ENCODE data around the gene PALLD. TPM values are rescaled to one million over a fixed set of nuclear protein-coding genes. Genes with fewer than 3 reads are reported as not detected.

PALLD gene
- total RNA-seq, 2 experiments from 2014 or later: 0.49 to 0.78 TPM

DNA sequence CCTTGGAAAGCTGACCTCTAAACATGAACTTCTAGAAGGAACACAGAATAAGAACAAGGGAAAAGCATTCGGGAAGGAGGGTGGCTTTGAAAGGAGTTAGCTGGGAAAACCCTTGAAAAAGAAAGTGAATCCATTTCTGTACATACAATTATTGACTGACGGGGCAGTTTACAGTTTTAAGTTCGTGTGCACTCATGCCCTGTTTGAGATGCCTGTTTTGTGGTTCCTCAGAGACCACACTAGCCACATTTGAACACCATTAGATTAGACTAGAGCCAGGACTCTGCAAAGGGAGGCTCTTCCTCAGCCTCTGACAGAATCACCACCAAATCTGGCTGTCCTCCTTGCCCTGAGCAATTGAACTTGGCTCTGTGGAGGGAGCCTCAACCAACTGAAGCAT lies 158.3 kb downstream of the PALLD start:
- Histone ChIP-seq H3K27me3 (ENCODE audit: control insufficient read depth in 1 of 2, insufficient read depth in 2 of 2, low read length in 2 of 2) (peaks cover 2 to 5% of the 10 kb centered on the region in 2 experiments), H3K4me3 (ENCODE audit: low read length) (no peak overlapping the region), H3K4me1 (ENCODE audit: insufficient read depth, low read length) (no peaks in the 10 kb centered on the region), H3K36me3 (ENCODE audit: insufficient read depth, low read length) (no peaks in the 10 kb centered on the region), H3K9me3 (ENCODE audit: control insufficient read depth in 1 of 2, insufficient read depth in 1 of 2, low read length in 2 of 2) (no peaks in the 10 kb centered on the region), H3K27ac (ENCODE audit: low read depth in 1 of 2, low read length in 2 of 2) (no peak overlapping the region)
- Mint-ChIP-seq H3K27ac (no peak overlapping the region), H3K9me3 (no peaks in the 10 kb centered on the region), H3K4me3 (no peak overlapping the region), H3K27me3 (peaks cover 37% of the 10 kb centered on the region), H3K36me3 (ENCODE audit: low read depth) (no peaks in the 10 kb centered on the region), H3K4me1 (ENCODE audit: low read depth) (peaks cover 8% of the 10 kb centered on the region)
- TF ChIP-seq CTCF (IDR thresholded peaks at IDR 0.05): no peak
- ATAC-seq (ENCODE audit: poor library complexity) (no peak), DNase-seq (no peak)
- ChIA-PET POLR2A (no interaction called here), CTCF (no interaction called here)
- intact Hi-C loops (cut with DNase I, micrococcal nuclease): no loop called here

DNA sequence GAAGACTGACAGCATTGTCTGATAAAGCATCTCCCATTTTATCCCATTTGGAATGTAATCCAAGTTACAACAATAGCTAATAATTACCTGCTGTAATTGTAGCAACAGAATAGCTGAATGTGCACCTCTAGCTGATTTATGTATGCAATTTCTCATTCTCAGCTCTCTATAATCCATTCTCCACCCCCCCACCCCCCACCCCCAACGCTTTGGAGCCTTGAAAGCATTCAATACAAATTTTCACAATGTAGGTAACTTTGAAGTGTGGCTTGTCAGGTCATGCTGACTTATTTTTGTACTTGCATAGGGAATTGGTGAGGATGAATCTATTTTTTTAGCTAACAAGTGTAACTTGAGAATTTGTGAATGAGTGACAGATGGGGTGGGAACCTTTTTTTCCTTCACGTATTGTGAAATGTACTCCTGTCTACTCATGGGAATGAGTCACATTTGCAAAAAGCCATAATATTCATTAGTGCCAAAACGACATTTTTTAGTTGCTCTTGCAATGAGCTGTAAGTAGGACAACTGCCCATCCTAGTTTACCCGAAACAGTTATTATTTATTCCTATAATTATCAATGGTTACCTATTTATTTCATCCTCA lies 159.3 kb downstream of the PALLD start:
- TF ChIP-seq CTCF (IDR thresholded peaks at IDR 0.05): no peak
- H3K27ac Mint-ChIP-seq: no peak overlapping the region
- Histone ChIP-seq H3K4me1 (ENCODE audit: insufficient read depth, low read length) (no peaks in the 10 kb centered on the region), H3K36me3 (ENCODE audit: insufficient read depth, low read length) (no peaks in the 10 kb centered on the region), H3K27me3 (ENCODE audit: control insufficient read depth in 1 of 2, insufficient read depth in 2 of 2, low read length in 2 of 2) (peaks cover 2 to 5% of the 10 kb centered on the region in 2 experiments), H3K4me3 (ENCODE audit: low read length) (no peak overlapping the region), H3K9me3 (ENCODE audit: control insufficient read depth in 1 of 2, insufficient read depth in 1 of 2, low read length in 2 of 2) (no peaks in the 10 kb centered on the region), H3K27ac (ENCODE audit: low read depth in 1 of 2, low read length in 2 of 2) (no peak overlapping the region)
- H3K4me1 Mint-ChIP-seq (ENCODE audit: low read depth): peaks cover 8% of the 10 kb centered on the region
- intact Hi-C loops (cut with DNase I, micrococcal nuclease): no loop called here
- H3K36me3 Mint-ChIP-seq (ENCODE audit: low read depth): no peaks in the 10 kb centered on the region
- H3K27me3 Mint-ChIP-seq: peaks cover 29% of the 10 kb centered on the region
- no peak for DNase-seq
- no peaks in the 10 kb centered on the region for H3K9me3 Mint-ChIP-seq
- no peak overlapping the region for H3K4me3 Mint-ChIP-seq
- ChIA-PET POLR2A (interaction anchor here (0.6 kb wide), 1 partner anchor 16 kb away, joined by 3 read pairs; no protein-coding TSS in a partner anchor), CTCF (no interaction called here)
- no peak for ATAC-seq (ENCODE audit: poor library complexity)

DNA sequence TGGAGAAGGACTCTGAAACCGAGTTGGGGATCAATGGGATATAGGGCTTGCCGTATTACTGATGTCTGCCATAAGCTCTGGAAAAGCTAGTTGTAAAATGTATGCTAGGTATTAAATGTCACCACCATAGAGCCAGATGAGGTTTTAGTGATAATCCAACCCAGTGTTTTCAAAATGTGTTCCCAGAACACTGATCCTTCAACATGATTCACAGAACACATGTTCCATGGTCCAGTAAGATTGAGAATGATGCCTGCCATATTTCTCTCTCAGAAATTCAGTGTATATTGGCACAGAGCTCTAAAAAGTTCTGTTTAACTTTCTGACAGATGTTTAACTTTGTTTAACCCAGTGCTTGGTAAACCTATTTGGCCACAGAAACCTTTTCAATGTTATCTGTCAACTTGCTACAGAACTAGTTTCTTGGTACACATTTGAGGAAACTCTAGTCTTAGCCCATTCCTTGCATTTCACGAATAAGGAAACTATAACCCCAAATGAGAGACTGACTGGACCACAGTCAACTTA lies 160.2 kb downstream of the PALLD start:
- TF ChIP-seq CTCF (IDR thresholded peaks at IDR 0.05): no peak
- ATAC-seq (ENCODE audit: poor library complexity) (no peak), DNase-seq (no peak)
- CTCF ChIA-PET: no interaction called here
- no peak overlapping the region for H3K4me3 ChIP-seq (ENCODE audit: low read length)
- H3K27ac Mint-ChIP-seq: no peak overlapping the region
- no peak overlapping the region for H3K27ac ChIP-seq (ENCODE audit: low read depth in 1 of 2, low read length in 2 of 2)
- H3K9me3 Mint-ChIP-seq: no peaks in the 10 kb centered on the region
- POLR2A ChIA-PET: interaction anchor here (0.9 kb wide), 1 partner anchor 9 kb away, joined by 3 read pairs; no protein-coding TSS in a partner anchor
- peaks cover 2 to 5% of the 10 kb centered on the region in 2 experiments for H3K27me3 ChIP-seq (ENCODE audit: control insufficient read depth in 1 of 2, insufficient read depth in 2 of 2, low read length in 2 of 2)
- no peaks in the 10 kb centered on the region for H3K4me1 ChIP-seq (ENCODE audit: insufficient read depth, low read length)
- no peaks in the 10 kb centered on the region for H3K9me3 ChIP-seq (ENCODE audit: control insufficient read depth in 1 of 2, insufficient read depth in 1 of 2, low read length in 2 of 2)
- no peaks in the 10 kb centered on the region for H3K36me3 ChIP-seq (ENCODE audit: insufficient read depth, low read length)
- H3K4me3 Mint-ChIP-seq: no peak overlapping the region
- intact Hi-C loops (cut with DNase I, micrococcal nuclease): no loop called here
- H3K36me3 Mint-ChIP-seq (ENCODE audit: low read depth): no peaks in the 10 kb centered on the region
- H3K4me1 Mint-ChIP-seq (ENCODE audit: low read depth): peaks cover 8% of the 10 kb centered on the region
- peaks cover 21% of the 10 kb centered on the region for H3K27me3 Mint-ChIP-seq
